ENCODE measurements around the gene CFAP107. TPM values are rescaled to one million over a fixed set of nuclear protein-coding genes. Genes with fewer than 3 reads are reported as not detected.
A peak's percentile ranks its signal among the peaks of the same experiment; 100 is the strongest.

The CFAP107 gene
- total RNA-seq (2021) (not detected in 3 replicates), Bru-seq, nascent RNA (percentile 20 among the genes with signal in this experiment)
- long read RNA-seq, experiment 1: 0 reads
- long read RNA-seq, experiment 2: 0 reads
- long read RNA-seq, experiment 3: 0 reads

DNA sequence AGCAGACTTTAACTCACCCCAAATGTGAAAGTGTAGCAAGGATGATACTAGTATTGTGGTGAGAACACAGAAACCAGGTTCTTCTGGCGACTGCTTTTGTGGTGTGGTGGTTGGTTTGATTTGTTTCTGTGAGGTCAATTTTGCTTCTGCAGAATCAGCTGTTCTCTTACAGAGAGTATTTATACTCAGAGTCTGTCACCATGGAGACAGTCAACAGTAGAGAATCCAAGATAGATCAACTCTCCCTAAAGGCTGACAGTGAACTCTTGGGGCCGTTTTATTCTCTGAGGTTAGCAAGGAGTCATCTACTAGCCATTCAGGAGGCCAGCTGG is at the start of gene CFAP107:
Gene CFAP107 (plus strand): TSS at position 209 of the 332 bp plus-strand sequence. CDS start 231 bp downstream, outside the sequence.
- no peak within 1 kb of the TSS for H3K27ac Mint-ChIP-seq
- H3K4me3 Mint-ChIP-seq: no peak within 1 kb of the TSS
- peaks cover 5% of the 10 kb centered on the region; the same call in 1 of the 2 replicates for H3K4me1 Mint-ChIP-seq
- H3K27me3 Mint-ChIP-seq (ENCODE audit: low read depth): no peaks in the 10 kb centered on the region; the same call in 1 of the 2 replicates
- peak; percentile 18; the same call in 1 of the 2 replicates for ATAC-seq
- no peak for DNase-seq (ENCODE audit: low spot score)
- peaks cover 12% of the 10 kb centered on the region for H3K9me3 Mint-ChIP-seq
- H3K36me3 Mint-ChIP-seq: 0 out of 2 replicates have a peak, but pooled peaks cover 8% of the 10 kb centered on the region
- POLR2A ChIA-PET: interaction anchor here (0.8 kb wide), 1 partner anchor 502 kb away, joined by 4 read pairs; no protein-coding TSS in a partner anchor
- CTCF ChIA-PET: interaction anchor here (1.0 kb wide), 1 partner anchor 17 kb away, joined by 3 read pairs; no protein-coding TSS in a partner anchor
- TF ChIP-seq, protein P1, sequence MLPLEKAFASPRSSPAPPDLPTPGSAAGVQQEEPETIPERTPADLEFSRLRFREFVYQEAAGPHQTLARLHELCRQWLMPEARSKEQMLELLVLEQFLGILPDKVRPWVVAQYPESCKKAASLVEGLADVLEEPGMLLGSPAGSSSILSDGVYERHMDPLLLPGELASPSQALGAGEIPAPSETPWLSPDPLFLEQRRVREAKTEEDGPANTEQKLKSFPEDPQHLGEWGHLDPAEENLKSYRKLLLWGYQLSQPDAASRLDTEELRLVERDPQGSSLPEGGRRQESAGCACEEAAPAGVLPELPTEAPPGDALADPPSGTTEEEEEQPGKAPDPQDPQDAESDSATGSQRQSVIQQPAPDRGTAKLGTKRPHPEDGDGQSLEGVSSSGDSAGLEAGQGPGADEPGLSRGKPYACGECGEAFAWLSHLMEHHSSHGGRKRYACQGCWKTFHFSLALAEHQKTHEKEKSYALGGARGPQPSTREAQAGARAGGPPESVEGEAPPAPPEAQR (CRISPR knock-in tag; IDR thresholded peaks at IDR 0.05): no peak
- TF ChIP-seq, protein P2, sequence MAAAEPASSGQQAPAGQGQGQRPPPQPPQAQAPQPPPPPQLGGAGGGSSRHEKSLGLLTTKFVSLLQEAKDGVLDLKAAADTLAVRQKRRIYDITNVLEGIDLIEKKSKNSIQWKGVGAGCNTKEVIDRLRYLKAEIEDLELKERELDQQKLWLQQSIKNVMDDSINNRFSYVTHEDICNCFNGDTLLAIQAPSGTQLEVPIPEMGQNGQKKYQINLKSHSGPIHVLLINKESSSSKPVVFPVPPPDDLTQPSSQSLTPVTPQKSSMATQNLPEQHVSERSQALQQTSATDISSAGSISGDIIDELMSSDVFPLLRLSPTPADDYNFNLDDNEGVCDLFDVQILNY (CRISPR knock-in tag; IDR thresholded peaks at IDR 0.05): no peak
- TF ChIP-seq, protein P3, sequence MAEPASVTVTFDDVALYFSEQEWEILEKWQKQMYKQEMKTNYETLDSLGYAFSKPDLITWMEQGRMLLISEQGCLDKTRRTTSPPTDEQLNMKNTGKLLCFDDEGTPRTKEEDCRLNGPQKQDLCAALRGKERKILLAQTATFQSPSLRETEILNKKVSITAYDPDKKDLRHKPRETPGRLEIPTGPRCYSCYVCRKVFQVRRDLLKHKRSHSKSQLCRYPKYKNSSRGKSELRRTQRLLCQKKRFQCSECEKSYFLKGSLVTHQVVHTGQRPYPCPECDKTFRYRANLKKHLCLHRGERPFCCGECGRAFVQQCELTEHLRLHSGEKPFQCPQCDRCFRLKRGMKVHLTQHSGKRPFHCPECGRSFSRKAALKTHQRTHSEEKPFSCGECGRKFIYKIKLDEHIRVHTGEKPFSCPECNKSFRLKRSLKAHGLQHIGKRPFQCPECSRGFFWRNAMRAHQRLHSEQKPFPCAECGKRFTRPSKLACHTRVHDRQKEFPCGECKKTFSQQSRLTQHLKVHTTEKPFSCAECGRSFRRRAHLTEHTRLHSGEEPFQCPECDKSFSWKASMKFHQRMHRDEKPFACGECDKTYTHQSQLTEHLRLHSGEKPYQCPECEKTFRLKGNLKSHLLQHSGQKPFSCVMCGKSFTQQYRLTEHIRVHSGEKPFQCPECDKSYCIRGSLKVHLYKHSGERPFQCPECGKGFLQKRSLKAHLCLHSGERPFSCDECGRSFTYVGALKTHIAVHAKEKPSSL (CRISPR knock-in tag; conservative IDR thresholded peaks at IDR 0.05): no peak
- TF ChIP-seq ZNF396 (CRISPR knock-in tag; IDR thresholded peaks at IDR 0.05; ENCODE audit: borderline replicate concordance) (no peak), ZNF671 (CRISPR knock-in tag; IDR thresholded peaks at IDR 0.05) (no peak), GRHL2 (CRISPR knock-in tag; IDR thresholded peaks at IDR 0.05; ENCODE audit: insufficient replicate concordance, severe bottlenecking) (no peak)

GRCh38 chr1:12696658-12697057 is 49.3 kb upstream of the CFAP107 start:
- Mint-ChIP-seq H3K36me3 (peaks cover 3% of the 10 kb centered on the region; the same call in 1 of the 2 replicates), H3K4me3 (no peak overlapping the region), H3K27ac (no peak overlapping the region; the same call in 1 of the 2 replicates), H3K27me3 (ENCODE audit: low read depth) (peaks cover 3% of the 10 kb centered on the region; the same call in 1 of the 2 replicates), H3K4me1 (peaks cover 6% of the 10 kb centered on the region; the same call in 1 of the 2 replicates), H3K9me3 (peaks cover 21% of the 10 kb centered on the region)
- CTCF ChIA-PET: no interaction called here
- POLR2A ChIA-PET: no interaction called here
- ATAC-seq: no peak
- DNase-seq (ENCODE audit: low spot score): no peak
- TF ChIP-seq NFATC4 (CRISPR knock-in tag; IDR thresholded peaks at IDR 0.05): no peak
- no peak for TF ChIP-seq FOXK1 (CRISPR knock-in tag; IDR thresholded peaks at IDR 0.05)
- no peak for TF ChIP-seq CREM (CRISPR knock-in tag; IDR thresholded peaks at IDR 0.05)
- TF ChIP-seq USF1 (CRISPR knock-in tag; IDR thresholded peaks at IDR 0.05): no peak
- TF ChIP-seq ZNF396 (CRISPR knock-in tag; IDR thresholded peaks at IDR 0.05; ENCODE audit: borderline replicate concordance): no peak
- TF ChIP-seq ZBTB43 (CRISPR knock-in tag; IDR thresholded peaks at IDR 0.05): no peak
- TF ChIP-seq TEAD4 (CRISPR knock-in tag; IDR thresholded peaks at IDR 0.05): no peak
- TF ChIP-seq ZNF416 (CRISPR knock-in tag; IDR thresholded peaks at IDR 0.05): no peak
- TF ChIP-seq E2F1 (CRISPR knock-in tag; IDR thresholded peaks at IDR 0.05): no peak
- no peak for TF ChIP-seq SMAD4 (CRISPR knock-in tag; IDR thresholded peaks at IDR 0.05)
- TF ChIP-seq, protein P4, sequence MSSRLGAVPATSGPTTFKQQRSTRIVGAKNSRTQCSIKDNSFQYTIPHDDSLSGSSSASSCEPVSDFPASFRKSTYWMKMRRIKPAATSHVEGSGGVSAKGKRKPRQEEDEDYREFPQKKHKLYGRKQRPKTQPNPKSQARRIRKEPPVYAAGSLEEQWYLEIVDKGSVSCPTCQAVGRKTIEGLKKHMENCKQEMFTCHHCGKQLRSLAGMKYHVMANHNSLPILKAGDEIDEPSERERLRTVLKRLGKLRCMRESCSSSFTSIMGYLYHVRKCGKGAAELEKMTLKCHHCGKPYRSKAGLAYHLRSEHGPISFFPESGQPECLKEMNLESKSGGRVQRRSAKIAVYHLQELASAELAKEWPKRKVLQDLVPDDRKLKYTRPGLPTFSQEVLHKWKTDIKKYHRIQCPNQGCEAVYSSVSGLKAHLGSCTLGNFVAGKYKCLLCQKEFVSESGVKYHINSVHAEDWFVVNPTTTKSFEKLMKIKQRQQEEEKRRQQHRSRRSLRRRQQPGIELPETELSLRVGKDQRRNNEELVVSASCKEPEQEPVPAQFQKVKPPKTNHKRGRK (CRISPR knock-in tag; IDR thresholded peaks at IDR 0.05; ENCODE audit: borderline replicate concordance): no peak
- TF ChIP-seq, protein P5, sequence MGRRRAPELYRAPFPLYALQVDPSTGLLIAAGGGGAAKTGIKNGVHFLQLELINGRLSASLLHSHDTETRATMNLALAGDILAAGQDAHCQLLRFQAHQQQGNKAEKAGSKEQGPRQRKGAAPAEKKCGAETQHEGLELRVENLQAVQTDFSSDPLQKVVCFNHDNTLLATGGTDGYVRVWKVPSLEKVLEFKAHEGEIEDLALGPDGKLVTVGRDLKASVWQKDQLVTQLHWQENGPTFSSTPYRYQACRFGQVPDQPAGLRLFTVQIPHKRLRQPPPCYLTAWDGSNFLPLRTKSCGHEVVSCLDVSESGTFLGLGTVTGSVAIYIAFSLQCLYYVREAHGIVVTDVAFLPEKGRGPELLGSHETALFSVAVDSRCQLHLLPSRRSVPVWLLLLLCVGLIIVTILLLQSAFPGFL (CRISPR knock-in tag; IDR thresholded peaks at IDR 0.05; ENCODE audit: borderline replicate concordance): no peak
- no peak for TF ChIP-seq ZNF532 (CRISPR knock-in tag; IDR thresholded peaks at IDR 0.05; ENCODE audit: borderline replicate concordance)

Measured in WTC11 (cell line).